Astrocyte (in vitro differentiated cells and primary cell): ENCODE data around the gene RBP3.

Experiments
- EZH2 ChIP-seq: IDR thresholded peaks from 2 replicates; pipeline ENCODE4 v1.6.1; 2012; ENCODE audit warnings: mild to moderate bottlenecking, low read length, inconsistent platforms; ENCODE audit not compliant: insufficient read depth
- TF ChIP-seq, protein P1 (sequence below): IDR thresholded peaks from 2 replicates; pipeline ENCODE4 v1.5.1; 2011; ENCODE audit warnings: low read depth, mild to moderate bottlenecking, inconsistent platforms, low read length, moderate library complexity; ENCODE audit not compliant: insufficient read depth

DNA sequence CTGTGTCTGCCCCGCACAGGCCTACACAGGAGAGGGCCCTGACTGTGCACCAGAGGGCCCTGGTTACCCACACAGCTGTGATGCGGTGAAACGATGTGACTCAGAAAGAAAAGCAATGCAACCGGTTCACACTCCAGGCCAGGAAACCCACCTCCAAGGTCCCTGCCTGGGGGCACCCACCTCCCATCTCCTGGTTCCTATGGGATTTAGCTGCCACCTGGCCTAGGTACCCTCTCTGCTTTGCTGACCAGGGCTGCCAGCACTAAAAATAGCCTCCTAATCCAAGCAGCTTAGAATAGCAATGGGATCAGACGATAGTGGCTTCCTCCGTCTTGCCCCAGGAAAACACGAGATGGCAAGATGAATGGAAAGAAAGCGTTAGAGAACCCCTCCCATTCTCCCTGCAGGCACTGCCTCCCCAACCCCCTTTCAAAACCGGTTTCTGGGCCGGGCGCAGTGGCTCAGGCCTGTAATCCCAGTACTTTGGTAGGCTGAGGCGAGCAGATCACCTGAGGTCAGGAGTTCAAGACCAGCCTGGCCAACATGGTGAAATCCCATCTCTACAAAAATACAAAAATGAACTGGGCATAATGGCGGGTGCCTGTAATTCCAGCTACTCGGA, 12.4 kb downstream of the RBP3 start:
- no peak for TF ChIP-seq EZH2
- TF ChIP-seq, protein P1, sequence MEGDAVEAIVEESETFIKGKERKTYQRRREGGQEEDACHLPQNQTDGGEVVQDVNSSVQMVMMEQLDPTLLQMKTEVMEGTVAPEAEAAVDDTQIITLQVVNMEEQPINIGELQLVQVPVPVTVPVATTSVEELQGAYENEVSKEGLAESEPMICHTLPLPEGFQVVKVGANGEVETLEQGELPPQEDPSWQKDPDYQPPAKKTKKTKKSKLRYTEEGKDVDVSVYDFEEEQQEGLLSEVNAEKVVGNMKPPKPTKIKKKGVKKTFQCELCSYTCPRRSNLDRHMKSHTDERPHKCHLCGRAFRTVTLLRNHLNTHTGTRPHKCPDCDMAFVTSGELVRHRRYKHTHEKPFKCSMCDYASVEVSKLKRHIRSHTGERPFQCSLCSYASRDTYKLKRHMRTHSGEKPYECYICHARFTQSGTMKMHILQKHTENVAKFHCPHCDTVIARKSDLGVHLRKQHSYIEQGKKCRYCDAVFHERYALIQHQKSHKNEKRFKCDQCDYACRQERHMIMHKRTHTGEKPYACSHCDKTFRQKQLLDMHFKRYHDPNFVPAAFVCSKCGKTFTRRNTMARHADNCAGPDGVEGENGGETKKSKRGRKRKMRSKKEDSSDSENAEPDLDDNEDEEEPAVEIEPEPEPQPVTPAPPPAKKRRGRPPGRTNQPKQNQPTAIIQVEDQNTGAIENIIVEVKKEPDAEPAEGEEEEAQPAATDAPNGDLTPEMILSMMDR, result no peak
